ENCODE data around the gene IL3RA. TPM values are rescaled to one million over a fixed set of nuclear protein-coding genes. Genes with fewer than 3 reads are reported as not detected.

IL3RA gene
- total and polyA plus RNA-seq, 2 of the 8 experiments (the other 6 are each of a cell fraction or from before 2014, with no cell fraction given) = 0.11 TPM; not detected in 1

DNA sequence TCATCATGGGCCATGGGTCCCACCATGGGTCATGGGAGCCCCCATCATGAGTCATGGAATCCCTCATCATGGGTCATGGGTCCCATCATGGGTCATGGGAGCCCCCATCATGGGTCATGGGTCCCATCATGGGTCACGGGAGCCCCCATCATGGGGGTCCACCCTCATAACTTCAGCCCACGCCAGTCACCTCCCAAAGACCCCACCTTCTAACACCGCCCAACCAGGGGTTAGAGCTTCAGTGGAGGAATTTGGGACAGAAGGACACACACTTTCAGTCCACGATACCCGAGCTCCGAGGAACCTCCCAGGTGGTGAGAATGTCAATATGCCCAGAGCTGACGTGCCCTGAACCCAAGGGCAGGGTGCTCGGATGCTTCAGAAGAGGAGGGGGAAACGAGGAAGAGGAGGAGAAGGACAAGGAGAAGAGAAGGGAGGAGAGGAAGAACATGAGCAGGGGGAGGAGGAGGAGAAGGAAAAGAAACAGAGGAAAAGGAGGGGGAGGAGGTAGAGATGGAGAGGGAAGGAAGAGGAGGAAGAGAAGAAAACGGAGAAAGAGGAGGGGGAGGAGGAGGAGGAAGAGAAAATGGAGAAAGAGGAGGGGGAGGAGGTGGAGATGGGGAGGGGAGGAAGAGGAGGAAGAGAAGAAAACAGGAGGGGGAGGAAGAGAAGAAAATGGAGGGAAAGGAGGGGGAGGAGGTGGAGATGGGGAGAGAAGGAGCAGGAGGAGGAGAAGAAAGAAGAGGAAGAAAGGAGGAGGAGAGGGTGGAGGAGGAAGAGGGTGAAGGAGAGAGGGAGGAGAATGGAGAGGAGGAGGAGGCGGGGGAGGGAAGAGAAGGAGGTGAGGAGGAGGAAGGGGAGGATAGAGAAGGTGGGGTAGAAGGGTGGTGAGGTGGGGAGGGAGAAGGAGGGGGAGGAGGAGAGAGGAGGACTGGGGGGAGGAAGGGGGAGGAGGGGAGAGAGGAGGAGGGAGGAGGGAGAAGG, 17.7 kb downstream of the IL3RA start:
- Histone ChIP-seq H3K56ac (replicated peaks; ENCODE audit: insufficient read length, low read depth, low read length) (no peak overlapping the region), H3K79me1 (ENCODE audit: low read depth, low read length) (no peaks in the 10 kb centered on the region), H2BK12ac (ENCODE audit: low read depth, low read length) (peak overlapping the region; percentile 68; the same call in 1 of the 2 replicates), H3K14ac (ENCODE audit: insufficient read length) (no peak overlapping the region), H3K23me2 (ENCODE audit: low read depth, low read length) (no peaks in the 10 kb centered on the region), H3K4ac (replicated peaks; ENCODE audit: insufficient read length, low read depth, low read length) (no peak overlapping the region), H3K9me3 (ENCODE audit: insufficient read depth in 2 of 2, low read depth in 1 of 2, low read length in 1 of 2) (peaks cover 5 to 6% of the 10 kb centered on the region in 2 experiments; a peak in 3 of 4 replicates), H3K4me3 (ENCODE audit: extremely low read depth in 1 of 4, insufficient read depth in 2 of 4, low read depth in 3 of 4, low read length in 4 of 4) (no peak overlapping the region), H3K27me3 (replicated peaks in 1 of 4; ENCODE audit: control insufficient read depth in 3 of 4, extremely low read depth in 1 of 4, insufficient read depth in 3 of 4, low read length in 3 of 4) (no peaks in the 10 kb centered on the region; a peak in 1 of 7 replicates), H4K8ac (ENCODE audit: extremely low read depth, insufficient read depth, low read length) (no peak overlapping the region), H3K79me2 (ENCODE audit: control insufficient read depth in 1 of 2, insufficient read depth in 2 of 2, low read length in 2 of 2) (no peaks in the 10 kb centered on the region), H2BK120ac (replicated peaks; ENCODE audit: low read depth, low read length) (no peak overlapping the region), H4K20me1 (replicated peaks in 1 of 2; ENCODE audit: control insufficient read depth in 1 of 2, insufficient read depth in 2 of 2, low read length in 2 of 2) (no peaks in the 10 kb centered on the region), H4K5ac (ENCODE audit: insufficient read length, low read depth, low read length) (no peak overlapping the region), H3K36me3 (ENCODE audit: control insufficient read depth in 2 of 4, insufficient read depth in 4 of 4, low read length in 3 of 4) (peaks cover 0 to 9% (median 4%) of the 10 kb centered on the region in 4 experiments; a peak in 2 of 8 replicates), H3K23ac (ENCODE audit: insufficient read length) (no peak overlapping the region), H3K4me1 (replicated peaks in 1 of 4; ENCODE audit: control insufficient read depth in 3 of 4, insufficient read depth in 4 of 4, low read length in 3 of 4) (peaks cover 2 to 6% (median 5%) of the 10 kb centered on the region in 4 experiments; a peak in 5 of 7 replicates), H4K91ac (replicated peaks; ENCODE audit: insufficient read length, low read length) (no peak overlapping the region), H2BK20ac (ENCODE audit: low read length) (0 out of 2 replicates have a peak overlapping the region, but pooled peaks have one; percentile 61), H3K27ac (ENCODE audit: low read depth, low read length) (no peak overlapping the region), H2AFZ (ENCODE audit: low read length) (no peak overlapping the region), H3K4me2 (ENCODE audit: insufficient read depth in 1 of 2, low read depth in 2 of 2, low read length in 2 of 2) (no peak overlapping the region), H2BK5ac (ENCODE audit: low read depth, low read length) (0 out of 2 replicates have a peak overlapping the region, but pooled peaks have one; percentile 21), H2AK5ac (ENCODE audit: low read depth, low read length) (peak overlapping the region; percentile 65; the same call in 1 of the 2 replicates), H3K18ac (ENCODE audit: extremely low read depth, low read length) (no peak overlapping the region), H2BK15ac (ENCODE audit: low read length) (peak overlapping the region; percentile 29; the same call in 1 of the 2 replicates), H3K9ac (replicated peaks in 1 of 4; ENCODE audit: extremely low read depth in 1 of 4, low read depth in 3 of 4, low read length in 3 of 4) (no peak overlapping the region)
- FAIRE-seq (no peak), DNase-seq (ENCODE audit: low read depth in 1 of 2, low spot score in 2 of 2) (no peak)
- ChIA-PET POLR2A (ENCODE audit: partially characterized antibody) (no interaction called here), CTCF (ENCODE audit: partially characterized antibody) (no interaction called here)
- WGBS, 2 experiments (ENCODE audit: extremely low coverage in 1 of 2, insufficient coverage in 1 of 2, insufficient read length in 1 of 2, insufficient replicate concordance in 2 of 2, low coverage in 1 of 2, low lambda C conversion rate in 2 of 2, missing lambda C conversion rate in 1 of 2) = 84 to 89% methylated on average over 2 to 11 of the region's 11 CpGs
- no peak for TF ChIP-seq MAFK (IDR thresholded peaks at IDR 0.05; ENCODE audit: low read depth, low read length)
- TF ChIP-seq CBX5 (IDR thresholded peaks at IDR 0.05; ENCODE audit: low read depth, low read length) = no peak
- no peak for TF ChIP-seq CHD2 (IDR thresholded peaks at IDR 0.05; ENCODE audit: low read length)
- no peak for TF ChIP-seq POLR2A (IDR thresholded peaks at IDR 0.05; ENCODE audit: control extremely low read depth in 1 of 2, low read depth in 2 of 2, low read length in 2 of 2)
- no peak for TF ChIP-seq CREB1 (IDR thresholded peaks at IDR 0.05)

Measured in H1 (cell line).